ENCODE data around the gene TRIM7. TPM values are rescaled to one million over a fixed set of nuclear protein-coding genes. Genes with fewer than 3 reads are reported as not detected.

Gene TRIM7
- polyA plus RNA-seq, 10 donors: 5.8 to 21.7 (median 12.3) TPM

- DNase-seq: no peak
These were observed 28.6 kb downstream of the TRIM7 start for GRCh38 chr5:181176254-181176952.

GRCh38 chr5:181173420-181174342, 31.3 kb downstream of the TRIM7 start:
- no peak for DNase-seq

GRCh38 chr5:181173027-181173419, 32.0 kb downstream of the TRIM7 start:
- no peak for DNase-seq

GRCh38 chr5:181171782-181172181, 33.2 kb downstream of the TRIM7 start:
- no peak for DNase-seq

- no peak for DNase-seq
These were observed 34.0 kb downstream of the TRIM7 start for GRCh38 chr5:181170996-181171395.

- DNase-seq: no peak
These were observed 34.7 kb downstream of the TRIM7 start for GRCh38 chr5:181170237-181170825.

GRCh38 chr5:181169459-181170236, 35.3 kb downstream of the TRIM7 start:
- peak in 2 of 3 donors; percentile 49 to 54 for DNase-seq

GRCh38 chr5:181168595-181169118, 36.3 kb downstream of the TRIM7 start:
- no peak for DNase-seq

- no peak for DNase-seq
These were observed 37.0 kb downstream of the TRIM7 start for GRCh38 chr5:181167814-181168488.

- no peak for DNase-seq
These were observed 37.9 kb downstream of the TRIM7 start for GRCh38 chr5:181166812-181167733.

- no peak for DNase-seq
These were observed 40.7 kb downstream of the TRIM7 start for GRCh38 chr5:181164076-181164952.

GRCh38 chr5:181163487-181164075, 41.4 kb downstream of the TRIM7 start:
- DNase-seq: no peak

GRCh38 chr5:181161534-181162175, 43.3 kb downstream of the TRIM7 start:
- no peak for DNase-seq

GRCh38 chr5:181160755-181161533, 44.1 kb downstream of the TRIM7 start:
- DNase-seq: peak in 2 of 3 donors; percentile 33 to 55

GRCh38 chr5:181160152-181160754, 44.7 kb downstream of the TRIM7 start:
- DNase-seq: peak in 1 of 3 donors; percentile 36

All from muscle of back (tissue), 11 donors.